Osteocyte (in vitro differentiated cells): ENCODE measurements around the gene MYH14. TPM values are rescaled to one million over a fixed set of nuclear protein-coding genes. Genes with fewer than 3 reads are reported as not detected.

Experiments
- DNase-seq: peaks from one replicate; pipeline ENCODE4 v3.0.0; 2021; ENCODE audit warnings: mixed read lengths; ENCODE audit not compliant: unreplicated experiment; ENCODE audit errors: extremely low spot score
- H3K27ac Mint-ChIP-seq: one replicate; pipeline ENCODE4 v1.8.0; 2021; ENCODE audit warnings: mild to moderate bottlenecking, mixed read lengths; ENCODE audit not compliant: unreplicated experiment
- H3K27me3 Mint-ChIP-seq: one replicate; pipeline ENCODE4 v1.8.0; 2021; ENCODE audit warnings: mixed read lengths; ENCODE audit not compliant: unreplicated experiment
- H3K36me3 Mint-ChIP-seq: one replicate; pipeline ENCODE4 v1.8.0; 2021; ENCODE audit warnings: mixed read lengths; ENCODE audit not compliant: unreplicated experiment
- H3K4me1 Mint-ChIP-seq: one replicate; pipeline ENCODE4 v1.8.0; 2021; ENCODE audit warnings: mixed read lengths; ENCODE audit not compliant: unreplicated experiment
- H3K4me3 Mint-ChIP-seq: one replicate; pipeline ENCODE4 v1.8.0; 2021; ENCODE audit warnings: mild to moderate bottlenecking, moderate library complexity, mixed read lengths; ENCODE audit not compliant: unreplicated experiment
- H3K9me3 Mint-ChIP-seq: one replicate; pipeline ENCODE4 v1.8.0; 2021; ENCODE audit warnings: mixed read lengths; ENCODE audit not compliant: unreplicated experiment
- CTCF ChIP-seq: fragments of 200-600 bp; sonication (generic); IDR thresholded peaks from 2 replicates; pipeline ENCODE4 v1.5.0; 2021; ENCODE audit warnings: antibody characterized with exemption, mild to moderate bottlenecking, moderate library complexity
- total RNA-seq: library from RNA; stranded (reverse); gene quantifications from 2 replicates; pipeline ENCODE4 v1.2.1, GENCODE V29; 2021

The MYH14 gene
- total RNA-seq, 1 donor from 2014 or later, result not detected

DNA sequence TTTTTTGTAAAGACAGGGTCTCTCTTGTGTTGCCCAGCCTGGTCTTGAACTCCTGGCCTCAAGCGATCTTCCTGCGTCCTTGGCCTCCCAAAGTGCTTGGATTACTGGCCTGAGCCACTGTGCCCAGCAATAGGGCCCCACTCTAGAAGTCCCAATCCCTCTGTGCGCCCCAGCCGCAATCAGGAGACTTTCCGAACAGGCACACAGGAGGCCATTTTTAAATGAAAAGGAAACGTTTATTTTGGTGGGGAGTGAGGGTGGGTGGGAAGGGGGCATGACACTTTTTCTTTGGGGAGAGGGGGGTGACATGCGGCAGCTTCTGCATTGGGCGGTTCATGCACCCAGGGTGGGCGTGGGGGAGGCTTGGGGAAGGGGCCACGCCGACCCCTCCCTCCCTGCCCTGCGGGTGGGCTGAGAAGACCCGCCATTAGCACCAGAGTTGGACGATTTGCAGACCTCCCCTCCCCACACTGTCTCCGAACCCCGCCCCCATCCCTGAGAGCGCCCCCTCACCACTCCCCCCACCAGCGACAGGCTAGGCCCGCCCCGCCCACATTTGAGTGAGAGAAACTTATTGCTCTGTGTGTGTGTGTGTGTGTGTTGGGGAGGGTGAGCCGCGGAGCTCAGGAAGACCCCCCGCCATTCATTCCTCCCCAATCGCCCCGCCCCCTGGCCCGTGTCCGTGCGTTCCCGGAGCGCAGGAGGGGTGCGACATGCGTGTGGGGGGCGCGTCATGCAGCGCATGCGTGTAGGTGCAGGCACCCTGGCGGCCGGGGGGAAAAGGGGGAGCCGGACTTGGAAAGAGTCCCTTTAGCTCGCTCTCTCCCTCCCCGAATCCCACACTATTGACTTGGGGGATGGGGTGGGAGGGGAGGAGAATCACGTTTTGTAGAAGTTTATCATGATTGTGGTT, 108.6 kb downstream of the MYH14 start:
- H3K4me1 Mint-ChIP-seq, result peaks cover 4% of the 10 kb centered on the region
- H3K4me3 Mint-ChIP-seq, result no peak overlapping the region
- H3K36me3 Mint-ChIP-seq, result no peaks in the 10 kb centered on the region
- DNase-seq, result no peak
- H3K27me3 Mint-ChIP-seq, result peaks cover 46% of the 10 kb centered on the region
- TF ChIP-seq CTCF, result no peak
- no peak overlapping the region for H3K27ac Mint-ChIP-seq
- no peaks in the 10 kb centered on the region for H3K9me3 Mint-ChIP-seq

- Mint-ChIP-seq H3K4me1 (peaks cover 4% of the 10 kb centered on the region), H3K36me3 (no peaks in the 10 kb centered on the region), H3K9me3 (no peaks in the 10 kb centered on the region), H3K27me3 (peaks cover 48% of the 10 kb centered on the region), H3K4me3 (no peak overlapping the region), H3K27ac (no peak overlapping the region)
- no peak for TF ChIP-seq CTCF
- no peak for DNase-seq
These were observed 109.8 kb downstream of the MYH14 start for GRCh38 chr19:50312967-50313811.

DNA sequence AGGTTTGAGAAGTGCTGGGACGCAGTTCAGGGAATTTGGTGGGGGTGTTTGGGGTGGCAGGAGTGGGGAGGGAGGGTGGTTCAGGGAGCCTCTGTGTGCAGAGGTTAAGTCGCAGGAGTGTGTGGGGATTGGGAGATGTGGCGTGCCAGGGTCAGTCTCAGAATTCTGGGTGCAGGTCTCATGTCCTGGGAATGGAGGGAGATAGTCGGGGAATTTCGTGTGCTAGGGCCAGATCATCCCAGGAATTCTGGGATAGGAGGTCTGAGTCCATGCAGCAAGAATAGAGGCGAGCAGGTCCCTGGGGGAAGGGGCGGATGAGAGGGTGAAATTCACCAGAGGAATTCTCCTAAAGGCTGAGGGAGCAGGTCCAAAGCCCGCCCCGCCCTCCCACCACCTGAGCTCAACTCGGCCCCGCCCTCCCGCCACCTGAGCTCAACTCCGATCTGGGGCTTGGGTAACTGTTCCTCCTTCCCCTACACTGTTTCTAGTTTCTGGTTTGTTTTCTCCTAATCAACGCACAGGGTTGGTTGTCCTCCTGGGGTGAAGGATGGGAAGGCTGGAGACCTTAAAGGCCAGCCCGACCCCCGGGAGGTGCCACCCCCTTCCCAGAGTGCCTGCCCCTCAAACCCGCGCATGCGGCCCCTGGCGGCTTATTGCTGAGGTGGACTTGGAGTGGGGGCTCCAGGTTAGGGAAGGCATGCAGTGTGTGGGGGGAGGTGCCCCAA, 110.6 kb downstream of the MYH14 start:
- H3K4me1 Mint-ChIP-seq, result peaks cover 4% of the 10 kb centered on the region
- H3K4me3 Mint-ChIP-seq, result no peak overlapping the region
- H3K27ac Mint-ChIP-seq, result no peak overlapping the region
- no peak for TF ChIP-seq CTCF
- peaks cover 43% of the 10 kb centered on the region for H3K27me3 Mint-ChIP-seq
- no peaks in the 10 kb centered on the region for H3K9me3 Mint-ChIP-seq
- H3K36me3 Mint-ChIP-seq, result no peaks in the 10 kb centered on the region
- DNase-seq, result no peak

GRCh38 chr19:50314724-50315708, 111.6 kb downstream of the MYH14 start:
- Mint-ChIP-seq H3K9me3 (no peaks in the 10 kb centered on the region), H3K4me1 (peaks cover 4% of the 10 kb centered on the region), H3K4me3 (no peak overlapping the region), H3K27ac (no peak overlapping the region), H3K27me3 (peaks cover 41% of the 10 kb centered on the region), H3K36me3 (no peaks in the 10 kb centered on the region)
- TF ChIP-seq CTCF, result no peak
- DNase-seq, result no peak
